Measurements from ENCODE around the gene MICAL3. TPM values are rescaled to one million over a fixed set of nuclear protein-coding genes. Genes with fewer than 3 reads are reported as not detected.
"Not testable (repeated sequence)": the region's sequence is repeated elsewhere in the genome, so short reads cannot be mapped to it uniquely, and the experiment has no call there.

MICAL3 gene
- total and polyA plus RNA-seq, 2 donors, result 2.7 to 4.0 TPM

DNA sequence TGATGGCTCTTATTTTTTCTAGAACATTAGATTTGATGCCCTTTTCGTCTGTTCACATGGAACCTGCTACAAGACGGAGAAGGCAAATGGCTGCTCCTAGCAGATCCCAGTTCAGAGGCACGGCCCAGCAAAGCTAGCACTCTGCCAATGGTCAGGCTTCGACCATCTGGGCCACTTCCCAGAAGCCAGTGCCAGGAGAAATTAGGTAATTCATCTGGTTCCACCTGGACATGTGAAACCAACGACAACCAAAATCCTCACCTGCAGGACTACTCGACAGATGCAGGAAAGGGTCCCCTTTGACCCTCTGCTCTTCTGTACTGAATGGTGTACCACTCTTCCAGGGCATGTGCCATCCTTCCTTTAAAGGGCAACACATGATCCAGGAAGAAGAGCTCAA is 25.4 kb downstream of the MICAL3 start:
- Histone ChIP-seq H3K27ac (ENCODE audit: low read depth in 1 of 2, low read length in 1 of 2) (no peak overlapping the region), H3K9me3 (ENCODE audit: control insufficient read depth in 2 of 2, insufficient read depth in 1 of 2, low read length in 1 of 2) (no peaks in the 10 kb centered on the region), H3K27me3 (ENCODE audit: control insufficient read depth in 2 of 2, insufficient read depth in 1 of 2, low read length in 1 of 2) (peaks cover 5 to 45% of the 10 kb centered on the region in 2 donors), H3K4me1 (ENCODE audit: control insufficient read depth in 2 of 2, insufficient read depth in 2 of 2, low read length in 2 of 2) (peaks cover 4% of the 10 kb centered on the region in 2 donors), H3K36me3 (ENCODE audit: control insufficient read depth in 2 of 2, insufficient read depth in 2 of 2, low read length in 1 of 2) (no peaks in the 10 kb centered on the region), H3K4me3 (ENCODE audit: low read length in 2 of 2) (no peak overlapping the region)
- 97% methylated on average over 6 of the region's 6 CpGs for WGBS
- no peak for DNase-seq (ENCODE audit: low read depth in 6 of 9, low spot score in 9 of 9)

- DNase-seq (ENCODE audit: low read depth in 6 of 9, low spot score in 9 of 9), result no peak
- 96% methylated on average over 5 of the region's 5 CpGs for WGBS
- Histone ChIP-seq H3K36me3 (ENCODE audit: control insufficient read depth in 2 of 2, insufficient read depth in 2 of 2, low read length in 1 of 2) (no peaks in the 10 kb centered on the region), H3K27ac (ENCODE audit: low read depth in 1 of 2, low read length in 1 of 2) (no peak overlapping the region), H3K27me3 (ENCODE audit: control insufficient read depth in 2 of 2, insufficient read depth in 1 of 2, low read length in 1 of 2) (peaks cover 5 to 35% of the 10 kb centered on the region in 2 donors), H3K4me1 (ENCODE audit: control insufficient read depth in 2 of 2, insufficient read depth in 2 of 2, low read length in 2 of 2) (peaks cover 4% of the 10 kb centered on the region in 2 donors), H3K9me3 (ENCODE audit: control insufficient read depth in 2 of 2, insufficient read depth in 1 of 2, low read length in 1 of 2) (no peaks in the 10 kb centered on the region), H3K4me3 (ENCODE audit: low read length in 2 of 2) (no peak overlapping the region)
These were observed 26.9 kb downstream of the MICAL3 start for GRCh38 chr22:17997456-17997855.

DNA sequence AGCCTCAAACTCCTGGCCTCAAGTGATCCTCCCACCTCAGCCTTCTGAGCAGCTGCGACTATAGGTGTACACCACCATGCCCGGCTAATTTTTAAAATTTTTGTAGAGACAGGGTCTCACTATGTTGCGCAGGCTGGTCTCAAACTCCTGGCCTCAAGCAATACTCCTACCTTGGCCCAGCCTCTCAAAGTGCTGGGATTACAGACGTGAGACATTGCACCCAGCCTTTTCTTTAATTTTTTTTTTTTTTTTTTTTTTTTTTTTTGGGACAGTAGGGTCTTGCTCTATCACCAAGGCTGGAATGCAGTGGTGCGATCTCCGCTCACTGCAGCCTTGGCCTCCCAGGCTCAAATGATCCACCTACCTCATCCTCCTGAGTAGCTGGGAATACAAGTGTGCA is 29.1 kb downstream of the MICAL3 start:
- not testable (repeated sequence) for DNase-seq (ENCODE audit: low read depth in 6 of 9, low spot score in 9 of 9); H3K9me3 ChIP-seq (ENCODE audit: control insufficient read depth in 2 of 2, insufficient read depth in 1 of 2, low read length in 1 of 2); H3K4me1 ChIP-seq (ENCODE audit: control insufficient read depth in 2 of 2, insufficient read depth in 2 of 2, low read length in 2 of 2); H3K27ac ChIP-seq (ENCODE audit: low read depth in 1 of 2, low read length in 1 of 2); H3K36me3 ChIP-seq (ENCODE audit: control insufficient read depth in 2 of 2, insufficient read depth in 2 of 2, low read length in 1 of 2); H3K4me3 ChIP-seq (ENCODE audit: low read length in 2 of 2)
- H3K27me3 ChIP-seq (ENCODE audit: control insufficient read depth in 2 of 2, insufficient read depth in 1 of 2, low read length in 1 of 2), result peaks cover 0 to 13% of the 10 kb centered on the region in 2 donors
- 98% methylated on average over 6 of the region's 6 CpGs for WGBS

DNA sequence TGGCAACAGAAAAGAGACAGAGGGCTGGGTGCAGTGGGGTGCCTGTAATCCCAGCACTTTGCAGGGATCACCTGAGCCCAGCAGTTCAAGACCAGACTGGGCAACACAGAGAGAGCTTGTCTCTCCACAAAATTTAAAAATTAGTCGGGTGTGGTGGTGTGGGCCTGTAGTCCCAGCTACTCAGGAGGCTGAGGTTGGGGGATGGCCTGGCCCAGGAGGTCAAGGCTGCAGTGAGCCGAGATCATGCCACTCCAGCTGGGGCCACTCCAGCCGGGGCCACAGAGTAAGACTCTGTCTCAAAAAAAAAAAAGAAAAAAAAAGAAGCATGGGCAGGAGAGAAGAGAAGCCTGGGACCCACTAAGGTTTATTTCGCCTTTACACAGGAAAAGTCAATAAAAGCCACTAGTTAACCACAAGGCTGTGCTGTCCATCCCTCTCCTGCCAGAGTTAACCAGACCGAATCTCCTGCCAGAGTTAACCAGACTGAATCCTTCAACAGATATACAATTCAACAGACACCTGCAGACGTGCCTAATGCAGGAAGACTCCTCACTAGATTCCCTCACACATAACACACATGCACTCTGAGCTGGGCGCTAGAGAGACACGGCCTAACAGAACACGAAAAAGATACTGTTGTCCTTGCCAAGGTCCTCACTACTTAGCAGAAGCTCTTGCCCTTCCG is 29.8 kb downstream of the MICAL3 start:
- Histone ChIP-seq H3K4me3 (ENCODE audit: low read length in 2 of 2) (no peak overlapping the region), H3K27me3 (ENCODE audit: control insufficient read depth in 2 of 2, insufficient read depth in 1 of 2, low read length in 1 of 2) (peaks cover 0 to 7% of the 10 kb centered on the region in 2 donors), H3K27ac (ENCODE audit: low read depth in 1 of 2, low read length in 1 of 2) (no peak overlapping the region), H3K4me1 (ENCODE audit: control insufficient read depth in 2 of 2, insufficient read depth in 2 of 2, low read length in 2 of 2) (no peaks in the 10 kb centered on the region), H3K36me3 (ENCODE audit: control insufficient read depth in 2 of 2, insufficient read depth in 2 of 2, low read length in 1 of 2) (no peaks in the 10 kb centered on the region), H3K9me3 (ENCODE audit: control insufficient read depth in 2 of 2, insufficient read depth in 1 of 2, low read length in 1 of 2) (no peaks in the 10 kb centered on the region)
- WGBS, result 82% methylated on average over 10 of the region's 10 CpGs
- no peak for DNase-seq (ENCODE audit: low read depth in 6 of 9, low spot score in 9 of 9)

DNA sequence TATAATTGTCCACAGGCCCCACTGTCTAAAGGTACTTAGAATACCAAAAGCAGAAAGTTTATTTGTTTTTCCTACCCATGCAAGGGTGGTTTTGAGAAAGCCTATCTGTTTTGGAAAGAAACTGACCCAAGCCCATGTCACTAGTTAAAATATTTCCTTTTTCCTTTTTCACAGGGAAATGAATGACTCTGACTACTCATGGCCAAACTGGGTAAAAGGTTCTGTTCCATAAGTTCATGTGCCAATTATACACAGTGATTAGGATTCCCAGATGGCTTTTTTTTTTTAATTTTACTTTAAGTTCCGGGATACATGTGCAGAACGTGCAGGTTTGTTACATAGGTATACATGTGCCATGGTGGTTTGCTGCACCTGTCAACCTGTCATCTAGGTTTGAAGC is 31.4 kb downstream of the MICAL3 start:
- H3K4me3 ChIP-seq (ENCODE audit: low read length in 2 of 2); H3K9me3 ChIP-seq (ENCODE audit: control insufficient read depth in 2 of 2, insufficient read depth in 1 of 2, low read length in 1 of 2); H3K27me3 ChIP-seq (ENCODE audit: control insufficient read depth in 2 of 2, insufficient read depth in 1 of 2, low read length in 1 of 2); H3K36me3 ChIP-seq (ENCODE audit: control insufficient read depth in 2 of 2, insufficient read depth in 2 of 2, low read length in 1 of 2); H3K27ac ChIP-seq (ENCODE audit: low read depth in 1 of 2, low read length in 1 of 2); H3K4me1 ChIP-seq (ENCODE audit: control insufficient read depth in 2 of 2, insufficient read depth in 2 of 2, low read length in 2 of 2); DNase-seq (ENCODE audit: low read depth in 6 of 9, low spot score in 9 of 9): not testable (repeated sequence)
- WGBS, result 94% methylated on average over 2 of the region's 2 CpGs

DNA sequence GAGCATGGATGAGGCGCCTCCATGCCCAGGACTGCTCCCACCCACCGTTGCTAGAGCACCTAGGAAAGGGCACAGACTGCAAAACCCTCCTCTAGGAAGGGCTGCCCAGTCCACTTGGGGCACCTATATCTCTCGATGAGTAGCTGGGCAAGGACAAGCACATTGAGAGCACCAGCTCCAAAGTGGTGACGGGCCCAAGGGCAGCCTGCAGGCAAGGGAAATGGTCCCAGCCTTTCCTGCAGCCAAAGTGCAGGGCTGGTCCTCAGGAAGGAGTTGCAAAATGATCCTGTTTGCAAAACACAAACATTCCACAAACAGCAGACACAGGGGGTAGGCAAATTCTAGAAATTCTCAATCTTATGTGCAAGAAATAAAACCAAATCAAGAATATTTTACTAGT is 32.4 kb downstream of the MICAL3 start:
- not testable (repeated sequence) for H3K4me1 ChIP-seq (ENCODE audit: control insufficient read depth in 2 of 2, insufficient read depth in 2 of 2, low read length in 2 of 2); H3K27ac ChIP-seq (ENCODE audit: low read depth in 1 of 2, low read length in 1 of 2); H3K9me3 ChIP-seq (ENCODE audit: control insufficient read depth in 2 of 2, insufficient read depth in 1 of 2, low read length in 1 of 2); H3K36me3 ChIP-seq (ENCODE audit: control insufficient read depth in 2 of 2, insufficient read depth in 2 of 2, low read length in 1 of 2); H3K4me3 ChIP-seq (ENCODE audit: low read length in 2 of 2); H3K27me3 ChIP-seq (ENCODE audit: control insufficient read depth in 2 of 2, insufficient read depth in 1 of 2, low read length in 1 of 2); DNase-seq (ENCODE audit: low read depth in 6 of 9, low spot score in 9 of 9)
- 98% methylated on average over 4 of the region's 4 CpGs for WGBS

- Histone ChIP-seq H3K27me3 (ENCODE audit: control insufficient read depth in 2 of 2, insufficient read depth in 1 of 2, low read length in 1 of 2) (no peaks in the 10 kb centered on the region), H3K27ac (ENCODE audit: low read depth in 1 of 2, low read length in 1 of 2) (no peak overlapping the region), H3K36me3 (ENCODE audit: control insufficient read depth in 2 of 2, insufficient read depth in 2 of 2, low read length in 1 of 2) (no peaks in the 10 kb centered on the region), H3K4me3 (ENCODE audit: low read length in 2 of 2) (no peak overlapping the region), H3K9me3 (ENCODE audit: control insufficient read depth in 2 of 2, insufficient read depth in 1 of 2, low read length in 1 of 2) (no peaks in the 10 kb centered on the region), H3K4me1 (ENCODE audit: control insufficient read depth in 2 of 2, insufficient read depth in 2 of 2, low read length in 2 of 2) (no peaks in the 10 kb centered on the region)
- WGBS, result 87% methylated on average over 8 of the region's 8 CpGs
- no peak for DNase-seq (ENCODE audit: low read depth in 6 of 9, low spot score in 9 of 9)
These were observed 33.4 kb downstream of the MICAL3 start for GRCh38 chr22:17990942-17991341.

DNA sequence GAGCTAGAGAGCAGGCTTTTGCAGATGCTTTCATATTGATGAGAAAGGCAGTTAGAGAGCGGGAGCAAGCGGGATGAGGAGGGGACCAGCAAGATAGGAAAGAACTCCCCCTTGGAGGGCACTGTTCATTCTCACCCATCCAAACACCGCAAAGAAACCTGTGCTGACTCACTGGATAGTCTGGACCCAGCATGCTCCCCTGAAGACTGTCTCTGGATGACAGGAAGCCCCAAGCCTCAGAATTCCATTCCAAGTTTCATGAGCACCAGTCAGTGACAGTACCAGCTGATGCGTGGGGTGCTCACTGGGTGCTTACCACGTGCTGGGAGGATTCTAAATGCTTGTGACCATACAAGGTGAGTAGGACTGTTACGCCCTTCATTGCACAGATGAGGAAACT is 34.2 kb downstream of the MICAL3 start:
- Histone ChIP-seq H3K36me3 (ENCODE audit: control insufficient read depth in 2 of 2, insufficient read depth in 2 of 2, low read length in 1 of 2) (no peaks in the 10 kb centered on the region), H3K27me3 (ENCODE audit: control insufficient read depth in 2 of 2, insufficient read depth in 1 of 2, low read length in 1 of 2) (no peaks in the 10 kb centered on the region), H3K9me3 (ENCODE audit: control insufficient read depth in 2 of 2, insufficient read depth in 1 of 2, low read length in 1 of 2) (no peaks in the 10 kb centered on the region), H3K27ac (ENCODE audit: low read depth in 1 of 2, low read length in 1 of 2) (no peak overlapping the region), H3K4me1 (ENCODE audit: control insufficient read depth in 2 of 2, insufficient read depth in 2 of 2, low read length in 2 of 2) (no peaks in the 10 kb centered on the region), H3K4me3 (ENCODE audit: low read length in 2 of 2) (no peak overlapping the region)
- WGBS, result 91% methylated on average over 6 of the region's 6 CpGs
- no peak for DNase-seq (ENCODE audit: low read depth in 6 of 9, low spot score in 9 of 9)

GRCh38 chr22:17988800-17989513 is 35.4 kb downstream of the MICAL3 start:
- Histone ChIP-seq H3K9me3 (ENCODE audit: control insufficient read depth in 2 of 2, insufficient read depth in 1 of 2, low read length in 1 of 2) (no peaks in the 10 kb centered on the region), H3K4me1 (ENCODE audit: control insufficient read depth in 2 of 2, insufficient read depth in 2 of 2, low read length in 2 of 2) (no peaks in the 10 kb centered on the region), H3K27me3 (ENCODE audit: control insufficient read depth in 2 of 2, insufficient read depth in 1 of 2, low read length in 1 of 2) (no peaks in the 10 kb centered on the region), H3K27ac (ENCODE audit: low read depth in 1 of 2, low read length in 1 of 2) (no peak overlapping the region), H3K4me3 (ENCODE audit: low read length in 2 of 2) (no peak overlapping the region), H3K36me3 (ENCODE audit: control insufficient read depth in 2 of 2, insufficient read depth in 2 of 2, low read length in 1 of 2) (no peaks in the 10 kb centered on the region)
- DNase-seq (ENCODE audit: low read depth in 6 of 9, low spot score in 9 of 9), result no peak
- 97% methylated on average over 16 of the region's 16 CpGs for WGBS
